Duodenal mucosa (tissue), 2 donors: Measurements from ENCODE around the gene UBE2L3.
"Not testable (repeated sequence)": the region's sequence is repeated elsewhere in the genome, so short reads cannot be mapped to it uniquely, and the experiment has no call there.

ENCODE experiments used
- H3K27ac ChIP-seq: one replicate; pipeline ENCODE4 v1.7.0; 2013; ENCODE audit warnings: low read depth, low read length
- H3K27me3 ChIP-seq, 2 donors: one replicate each; pipeline ENCODE4 v1.7.0; 2013; ENCODE audit warnings: low read length in 2 of 2, control low read depth in 1 of 2; ENCODE audit not compliant: insufficient read depth in 2 of 2, control insufficient read depth in 1 of 2
- H3K36me3 ChIP-seq, 2 donors: one replicate each; pipeline ENCODE4 v1.7.0; 2013; ENCODE audit warnings: low read length in 2 of 2, control low read depth in 1 of 2; ENCODE audit not compliant: insufficient read depth in 2 of 2, control insufficient read depth in 1 of 2
- H3K4me1 ChIP-seq, 2 donors: one replicate each; pipeline ENCODE4 v1.7.0; 2013; ENCODE audit warnings: low read length in 2 of 2, control low read depth in 1 of 2; ENCODE audit not compliant: insufficient read depth in 2 of 2, control insufficient read depth in 1 of 2
- H3K4me3 ChIP-seq, 2 donors: one replicate each; pipeline ENCODE4 v1.7.0; 2013; ENCODE audit warnings: low read length in 2 of 2, low read depth in 1 of 2
- H3K9ac ChIP-seq, 2 donors: one replicate each; pipeline ENCODE4 v1.7.0; 2013; ENCODE audit warnings: low read length in 2 of 2, low read depth in 1 of 2
- H3K9me3 ChIP-seq, 2 donors: one replicate each; pipeline ENCODE4 v1.7.0; 2013; ENCODE audit warnings: low read length in 2 of 2, control low read depth in 1 of 2; ENCODE audit not compliant: control insufficient read depth in 1 of 2

UBE2L3 gene

DNA sequence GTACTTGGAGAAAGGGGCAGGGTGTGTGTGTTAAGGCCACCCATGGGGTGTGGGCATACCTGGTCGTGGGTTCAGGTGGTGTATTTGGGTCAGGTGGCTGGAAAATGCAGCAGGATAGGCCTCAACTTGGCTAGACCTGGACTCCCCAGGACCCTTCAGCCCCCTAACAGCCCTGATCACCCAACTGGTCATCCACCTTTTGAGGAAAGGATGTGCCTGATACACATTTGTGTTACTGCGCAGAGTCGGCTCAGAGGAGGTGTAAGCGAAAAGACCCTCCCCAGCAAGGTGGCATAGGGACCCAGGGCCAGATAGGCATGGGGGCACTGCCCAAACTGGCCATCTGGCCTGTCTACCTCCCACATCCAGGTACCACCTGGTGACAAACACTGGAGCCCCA, 16.2 kb upstream of the UBE2L3 start, which contains the start of gene RIMBP3C:
Gene RIMBP3C (minus strand): TSS at position 101 of the 400 bp plus-strand sequence. CDS start 485 bp downstream, outside the sequence.
- H3K27me3 ChIP-seq, H3K4me1 ChIP-seq, H3K4me3 ChIP-seq, H3K9me3 ChIP-seq, H3K9ac ChIP-seq, H3K27ac ChIP-seq, H3K36me3 ChIP-seq: not testable (repeated sequence)

DNA sequence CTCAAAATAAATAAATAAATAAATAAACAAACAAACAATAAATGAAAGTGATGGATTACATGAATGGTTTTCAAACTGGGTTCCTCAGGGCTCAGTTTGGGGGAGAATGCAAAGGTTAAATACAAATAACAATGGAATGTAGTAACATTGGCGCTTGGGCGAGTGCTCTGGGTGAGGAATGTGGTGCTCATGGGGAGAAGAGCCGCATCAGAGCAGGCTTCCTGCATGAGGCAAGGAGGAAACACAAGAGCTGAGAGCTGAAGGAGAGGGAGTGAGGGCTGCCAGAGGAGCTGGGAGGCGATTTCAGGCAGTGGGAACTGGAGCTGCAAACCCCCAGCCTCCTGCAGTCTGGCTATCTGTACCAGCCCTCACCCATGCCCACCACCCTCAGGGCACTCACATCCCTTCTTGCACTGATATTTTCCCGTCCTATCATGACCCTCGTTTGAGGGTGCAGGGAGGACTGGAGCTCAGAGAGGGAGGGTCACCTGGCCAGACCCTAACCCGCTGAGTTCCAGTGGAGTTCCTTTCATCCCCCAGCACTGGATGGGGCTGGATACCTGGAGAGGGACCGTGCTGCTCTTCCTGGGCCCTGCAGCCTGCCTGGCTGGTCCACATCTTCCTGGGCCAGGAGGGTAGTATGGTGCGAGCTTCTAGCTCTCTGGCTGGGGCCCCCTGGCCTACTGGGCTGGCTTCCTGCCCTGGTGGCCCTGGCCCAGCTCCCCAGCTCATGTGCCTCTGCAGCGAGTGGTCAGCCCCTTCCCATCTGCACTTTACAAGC, 8.0 kb upstream of the UBE2L3 start:
- not testable (repeated sequence) for H3K27me3 ChIP-seq, H3K4me3 ChIP-seq, H3K9ac ChIP-seq, H3K27ac ChIP-seq, H3K9me3 ChIP-seq, H3K36me3 ChIP-seq, H3K4me1 ChIP-seq

DNA sequence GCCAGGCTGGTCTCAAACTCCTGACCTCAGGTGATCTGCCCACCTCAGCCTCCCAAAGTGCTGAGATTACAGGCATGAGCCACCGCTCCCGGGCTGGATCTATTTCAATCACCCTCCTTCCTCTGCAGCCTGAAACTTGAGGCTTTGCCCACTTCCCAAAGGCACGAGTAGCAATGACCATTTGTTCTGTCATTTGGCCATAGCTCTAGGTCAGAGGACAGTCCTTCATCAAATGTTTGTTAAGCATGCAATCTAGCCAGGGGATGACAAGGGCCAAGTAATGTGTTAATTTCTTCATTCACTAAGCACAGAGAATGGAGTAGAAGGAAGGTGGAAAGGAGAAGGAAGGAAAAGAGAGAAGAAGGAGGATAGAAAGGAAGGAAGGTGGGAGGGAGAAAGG, 6.9 kb upstream of the UBE2L3 start:
- not testable (repeated sequence) for H3K36me3 ChIP-seq, H3K27ac ChIP-seq, H3K4me1 ChIP-seq, H3K9me3 ChIP-seq, H3K27me3 ChIP-seq, H3K4me3 ChIP-seq, H3K9ac ChIP-seq

DNA sequence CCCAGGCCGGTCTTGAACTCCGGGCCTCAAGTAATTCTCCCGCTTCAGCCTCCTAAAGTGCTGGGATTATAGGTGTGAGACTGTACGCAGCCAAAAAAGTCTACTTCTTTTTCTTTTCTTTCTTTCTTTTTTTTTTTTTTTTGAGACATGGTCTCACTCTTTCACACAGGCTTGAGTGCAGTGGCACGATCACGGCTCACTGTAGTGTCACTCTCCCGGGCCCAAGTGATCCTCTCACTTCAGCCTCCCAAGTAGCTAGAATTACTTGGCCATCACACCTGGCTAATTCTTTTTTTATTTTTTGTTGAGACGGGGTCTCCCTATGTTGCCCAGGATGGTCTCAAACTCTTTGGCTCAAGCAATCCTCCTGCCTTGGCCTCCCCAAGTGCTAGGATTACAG, 3.6 kb upstream of the UBE2L3 start:
- H3K9ac ChIP-seq, result no peak overlapping the region
- no peaks in the 10 kb centered on the region for H3K9me3 ChIP-seq
- no peaks in the 10 kb centered on the region for H3K36me3 ChIP-seq
- no peak overlapping the region for H3K4me3 ChIP-seq
- H3K4me1 ChIP-seq, result peaks cover 3 to 4% of the 10 kb centered on the region in 2 donors
- no peak overlapping the region for H3K27ac ChIP-seq
- H3K27me3 ChIP-seq, result no peaks in the 10 kb centered on the region

DNA sequence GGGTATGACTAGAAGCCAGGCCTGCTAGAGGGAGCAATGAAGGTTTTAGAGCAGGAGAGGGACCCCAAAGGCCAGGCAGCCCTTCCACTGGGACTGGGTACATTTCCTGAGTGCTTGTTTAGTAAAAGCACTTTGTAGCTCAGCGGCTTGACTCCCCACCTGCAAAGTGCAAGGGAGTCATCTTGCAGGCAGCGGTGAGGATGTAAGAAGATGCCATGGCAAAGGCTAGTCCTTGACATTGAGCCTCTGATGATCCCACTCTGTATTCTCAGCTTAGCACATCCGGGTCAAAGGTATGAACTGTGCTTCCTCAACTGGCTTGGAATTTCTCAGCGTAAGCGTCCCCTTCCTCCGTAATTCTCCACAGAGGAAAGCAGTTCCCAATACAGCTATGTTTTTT, 3.1 kb upstream of the UBE2L3 start:
- Histone ChIP-seq H3K4me1 (peaks cover 8 to 9% of the 10 kb centered on the region in 2 donors), H3K9ac (no peak overlapping the region), H3K36me3 (no peaks in the 10 kb centered on the region), H3K9me3 (no peaks in the 10 kb centered on the region), H3K27me3 (no peaks in the 10 kb centered on the region), H3K4me3 (no peak overlapping the region), H3K27ac (no peak overlapping the region)

DNA sequence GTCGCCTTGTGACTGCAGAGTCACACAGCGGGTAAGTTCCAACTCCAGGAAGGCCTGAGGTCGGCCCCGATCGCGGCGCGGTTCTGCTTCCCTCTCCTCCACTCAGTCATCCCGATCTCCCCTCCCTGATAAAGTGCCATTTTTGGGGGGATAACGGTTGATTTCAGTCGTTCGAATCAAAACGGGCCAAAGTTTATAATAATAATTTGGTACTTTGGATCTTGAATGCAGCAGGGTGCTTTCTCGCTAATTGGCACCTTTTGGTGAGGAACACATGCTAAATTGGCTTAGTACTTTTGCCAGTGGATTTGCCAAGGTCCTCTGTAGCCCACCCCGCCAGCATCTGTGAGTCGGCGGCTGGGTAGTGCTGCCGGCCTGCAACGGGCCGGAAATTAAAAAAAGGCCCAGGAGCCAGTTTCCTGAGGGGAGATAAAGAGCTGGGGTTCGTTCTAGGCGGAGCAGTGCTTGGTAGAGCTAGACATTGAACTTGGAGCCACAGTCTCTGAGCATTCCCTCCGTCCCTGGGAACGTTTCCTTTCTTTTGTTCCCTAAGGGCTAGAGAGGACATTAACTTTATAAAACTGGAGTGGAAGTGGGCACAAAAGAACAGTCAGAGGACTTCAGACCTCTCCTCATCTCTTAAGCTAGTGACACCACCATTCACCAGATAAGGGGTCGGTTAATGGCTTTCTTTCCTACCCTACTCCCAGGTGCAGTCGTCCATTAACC, 997 bp downstream of the UBE2L3 start:
- Histone ChIP-seq H3K9ac (peak overlapping the region; percentile 52 to 92), H3K27ac (peak overlapping the region; percentile 84), H3K27me3 (no peaks in the 10 kb centered on the region), H3K9me3 (no peaks in the 10 kb centered on the region), H3K36me3 (peaks cover 0 to 3% of the 10 kb centered on the region in 2 donors), H3K4me1 (peaks cover 45 to 47% of the 10 kb centered on the region in 2 donors), H3K4me3 (peak overlapping the region; percentile 80 to 97)

DNA sequence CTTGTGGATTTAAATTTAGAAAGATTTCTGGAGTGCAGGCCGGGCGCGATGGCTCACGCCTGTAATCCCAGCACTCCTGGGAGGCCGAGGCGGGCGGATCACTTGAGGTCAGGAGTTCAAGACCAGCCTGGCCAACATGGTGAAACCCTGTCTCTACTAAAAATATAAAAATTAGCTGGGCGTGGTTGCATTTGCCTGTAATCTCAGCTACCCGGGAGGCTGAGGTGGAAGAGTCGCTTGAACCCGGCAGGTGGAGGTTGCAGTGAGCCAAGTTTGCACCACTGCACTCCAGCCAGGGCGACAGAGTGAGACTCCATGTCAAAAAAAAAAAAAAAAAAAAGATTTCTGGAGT, 1.5 kb downstream of the UBE2L3 start:
- not testable (repeated sequence) for H3K36me3 ChIP-seq, H3K9me3 ChIP-seq, H3K27ac ChIP-seq, H3K27me3 ChIP-seq
- Histone ChIP-seq H3K4me3 (peak overlapping the region; percentile 80 to 97), H3K9ac (peak overlapping the region; percentile 52 to 92), H3K4me1 (peaks cover 50 to 53% of the 10 kb centered on the region in 2 donors)

DNA sequence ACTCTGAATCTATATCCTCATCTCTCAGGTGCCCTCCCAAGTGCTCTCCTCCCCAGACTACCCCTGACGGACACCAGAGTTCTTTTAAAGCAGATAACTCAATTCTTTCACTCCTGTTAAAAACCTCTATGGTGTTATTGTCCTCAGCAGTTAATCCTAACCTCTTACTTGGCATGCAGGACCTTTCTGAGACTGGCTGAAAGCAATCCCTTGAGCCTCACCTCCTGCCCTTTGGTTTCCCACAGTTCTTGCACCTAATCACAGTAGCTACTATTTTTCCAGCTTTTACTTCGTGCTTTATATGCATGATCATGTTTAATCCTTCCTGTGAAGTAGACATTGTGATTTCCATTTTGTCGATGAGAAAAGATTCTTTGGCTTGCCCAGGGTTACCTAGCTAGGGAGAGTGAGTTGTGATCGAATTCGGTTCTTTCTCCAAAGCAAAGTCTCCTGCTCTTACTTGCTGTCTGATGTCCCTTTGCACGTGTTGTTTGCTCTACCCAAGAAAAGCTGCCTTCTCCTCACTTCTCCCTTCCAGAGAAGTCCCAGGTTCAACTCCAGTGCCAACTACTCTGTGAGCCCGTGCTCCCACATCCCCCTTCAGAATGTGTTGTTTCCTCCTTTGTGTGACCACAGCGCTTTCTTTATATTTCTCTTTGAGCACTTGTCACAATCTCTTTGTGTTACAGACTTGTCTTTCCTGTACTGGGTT, 2.1 kb downstream of the UBE2L3 start:
- H3K36me3 ChIP-seq, result peaks cover 0 to 3% of the 10 kb centered on the region in 2 donors
- no peak overlapping the region for H3K27ac ChIP-seq
- peaks cover 56 to 58% of the 10 kb centered on the region in 2 donors for H3K4me1 ChIP-seq
- H3K9ac ChIP-seq, result peak overlapping the region; percentile 30 to 36
- H3K9me3 ChIP-seq, result no peaks in the 10 kb centered on the region
- no peaks in the 10 kb centered on the region for H3K27me3 ChIP-seq
- H3K4me3 ChIP-seq, result peak overlapping the region; percentile 80 to 97

DNA sequence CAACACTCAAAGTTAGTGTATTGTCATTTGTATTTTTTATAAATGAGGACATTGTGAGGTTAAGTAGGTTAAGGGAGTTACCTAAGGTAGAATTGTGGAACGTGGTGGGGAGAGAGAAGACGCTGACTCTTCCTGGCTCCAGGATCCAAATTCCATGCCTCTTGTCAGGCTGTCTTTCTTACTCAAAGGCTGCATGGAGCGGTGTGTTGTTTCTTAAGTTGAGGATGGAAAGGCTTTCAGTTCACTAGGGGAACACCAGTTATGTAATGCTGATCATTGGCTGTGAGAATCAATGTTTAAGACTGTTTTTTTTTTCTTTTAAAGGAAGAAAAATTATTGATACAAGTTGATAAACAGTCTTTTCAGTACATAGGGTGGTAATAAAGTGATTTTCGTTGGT, 2.9 kb downstream of the UBE2L3 start:
- no peak overlapping the region for H3K9ac ChIP-seq
- no peak overlapping the region for H3K27ac ChIP-seq
- H3K27me3 ChIP-seq, result no peaks in the 10 kb centered on the region
- peaks cover 58% of the 10 kb centered on the region in 2 donors for H3K4me1 ChIP-seq
- H3K4me3 ChIP-seq, result peak overlapping the region in 1 of 2 donors; percentile 80
- peaks cover 0 to 3% of the 10 kb centered on the region in 2 donors for H3K36me3 ChIP-seq
- no peaks in the 10 kb centered on the region for H3K9me3 ChIP-seq

DNA sequence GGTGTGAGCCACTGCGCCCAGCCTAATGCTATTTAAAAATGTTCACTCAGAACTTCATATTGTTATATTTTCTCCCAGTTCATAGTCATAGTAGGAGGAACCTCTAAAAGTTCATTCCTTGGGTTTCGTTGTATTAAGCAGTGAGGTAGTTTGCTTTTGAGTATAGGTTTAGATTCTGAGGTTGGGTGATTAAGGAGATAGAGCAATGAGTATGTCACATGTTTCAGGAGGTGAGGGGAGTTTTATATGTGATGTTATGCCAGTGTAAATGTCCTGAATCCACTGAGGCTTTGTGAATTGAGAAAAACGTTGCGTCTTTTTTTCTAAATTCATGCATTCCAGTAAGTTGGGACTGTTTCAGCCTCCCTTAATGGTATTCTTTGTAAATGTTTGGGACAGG, 4.2 kb downstream of the UBE2L3 start:
- H3K9me3 ChIP-seq, result no peaks in the 10 kb centered on the region
- no peaks in the 10 kb centered on the region for H3K27me3 ChIP-seq
- H3K4me3 ChIP-seq, result no peak overlapping the region
- peaks cover 0 to 3% of the 10 kb centered on the region in 2 donors for H3K36me3 ChIP-seq
- H3K9ac ChIP-seq, result no peak overlapping the region
- peaks cover 58% of the 10 kb centered on the region in 2 donors for H3K4me1 ChIP-seq
- no peak overlapping the region for H3K27ac ChIP-seq
